Measurements from ENCODE around the gene GALNT5.

GALNT5 gene

GRCh38 chr2:157246765-157247407 lies 10.6 kb upstream of the GALNT5 start:
- no peak for DNase-seq (ENCODE audit: low read depth)
- no peak overlapping the region for H3K4me3 ChIP-seq (ENCODE audit: low read depth, low read length)
- in situ Hi-C loops (cut with HindIII; ENCODE audit: low sequenced_read_pairs): no loop called here
- no peak for TF ChIP-seq CTCF (IDR thresholded peaks at IDR 0.05; ENCODE audit: low read depth, low read length, missing control alignments)

GRCh38 chr2:157250836-157251235 lies 6.7 kb upstream of the GALNT5 start:
- DNase-seq (ENCODE audit: low read depth): no peak
- H3K4me3 ChIP-seq (ENCODE audit: low read depth, low read length): no peak overlapping the region
- no peak for TF ChIP-seq CTCF (IDR thresholded peaks at IDR 0.05; ENCODE audit: low read depth, low read length, missing control alignments)
- in situ Hi-C loops (cut with HindIII; ENCODE audit: low sequenced_read_pairs): no loop called here

GRCh38 chr2:157251932-157252331 lies 5.6 kb upstream of the GALNT5 start:
- no peak overlapping the region for H3K4me3 ChIP-seq (ENCODE audit: low read depth, low read length)
- no peak for DNase-seq (ENCODE audit: low read depth)
- TF ChIP-seq CTCF (IDR thresholded peaks at IDR 0.05; ENCODE audit: low read depth, low read length, missing control alignments): no peak
- in situ Hi-C loops (cut with HindIII; ENCODE audit: low sequenced_read_pairs): no loop called here

- no peak overlapping the region for H3K4me3 ChIP-seq (ENCODE audit: low read depth, low read length)
- in situ Hi-C loops (cut with HindIII; ENCODE audit: low sequenced_read_pairs): no loop called here
- no peak for TF ChIP-seq CTCF (IDR thresholded peaks at IDR 0.05; ENCODE audit: low read depth, low read length, missing control alignments)
- no peak for DNase-seq (ENCODE audit: low read depth)
Observed at GRCh38 chr2:157252529-157252928, 5.0 kb upstream of the GALNT5 start.

- DNase-seq (ENCODE audit: low read depth): no peak
- in situ Hi-C loops (cut with HindIII; ENCODE audit: low sequenced_read_pairs): no loop called here
- H3K4me3 ChIP-seq (ENCODE audit: low read depth, low read length): no peak overlapping the region
- no peak for TF ChIP-seq CTCF (IDR thresholded peaks at IDR 0.05; ENCODE audit: low read depth, low read length, missing control alignments)
Observed at GRCh38 chr2:157254041-157254440, 3.5 kb upstream of the GALNT5 start.

GRCh38 chr2:157255746-157256145 lies 1.8 kb upstream of the GALNT5 start:
- in situ Hi-C loops (cut with HindIII; ENCODE audit: low sequenced_read_pairs): no loop called here
- no peak for DNase-seq (ENCODE audit: low read depth)
- no peak for TF ChIP-seq CTCF (IDR thresholded peaks at IDR 0.05; ENCODE audit: low read depth, low read length, missing control alignments)
- H3K4me3 ChIP-seq (ENCODE audit: low read depth, low read length): no peak overlapping the region

Measured in astrocyte of the cerebellum (primary cell).